ENCODE results near the gene SLC9A5. TPM values are rescaled to one million over a fixed set of nuclear protein-coding genes. Genes with fewer than 3 reads are reported as not detected.

The SLC9A5 gene
- total and polyA plus RNA-seq, 2 donors (not counting 3 experiments of a cell fraction or from before 2014, with no cell fraction given) = 2.7 to 2.8 TPM

DNA sequence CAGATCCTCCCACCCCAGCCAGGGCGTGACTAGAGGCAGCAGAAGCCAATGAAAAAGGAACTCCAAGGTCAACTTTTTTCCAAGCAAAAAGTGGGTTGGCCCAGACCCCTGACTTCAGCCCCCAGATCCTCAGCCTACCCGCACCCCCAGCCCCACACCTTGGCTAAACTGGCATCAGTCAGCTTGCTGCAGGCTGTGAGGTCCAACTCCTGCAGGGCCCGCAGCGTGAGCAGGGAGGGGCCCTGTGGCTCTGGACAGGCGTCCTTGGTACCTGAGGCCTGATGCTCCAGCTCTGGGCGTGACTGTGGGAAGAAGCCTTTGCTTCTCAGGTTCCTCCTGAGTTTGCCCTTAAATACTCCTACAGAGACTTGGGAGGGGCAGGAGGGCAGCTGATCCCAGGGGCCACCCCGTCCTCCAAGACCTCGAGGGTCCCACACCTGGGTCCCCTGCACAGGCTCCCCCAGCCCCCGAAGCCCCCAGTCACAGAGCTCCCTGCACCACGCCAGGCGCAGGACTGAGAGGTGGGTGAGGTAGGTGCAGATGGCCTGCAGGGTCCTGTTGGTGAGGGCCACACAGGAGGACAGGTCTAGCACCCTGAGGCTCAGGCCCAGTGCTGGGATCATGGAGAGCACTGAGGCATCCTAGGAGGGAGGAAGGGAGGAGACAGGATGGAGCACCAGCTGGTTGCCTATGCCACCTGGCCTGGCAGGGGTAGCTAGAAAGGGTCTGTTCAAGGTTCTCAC, 40.5 kb upstream of the SLC9A5 start:
- Histone ChIP-seq H3K79me2 (ENCODE audit: control insufficient read depth, insufficient read depth, low read length) (no peaks in the 10 kb centered on the region), H3K4me1 (ENCODE audit: control insufficient read depth, extremely low read depth, insufficient read depth, low read length) (peaks cover 5% of the 10 kb centered on the region), H2AFZ (ENCODE audit: low read depth, low read length) (no peak overlapping the region), H3K9me1 (replicated peaks; ENCODE audit: control insufficient read depth, extremely low read depth, insufficient read depth, low read length) (no peaks in the 10 kb centered on the region), H3K27me3 (ENCODE audit: control insufficient read depth in 2 of 2, insufficient read depth in 2 of 2, low read length in 2 of 2) (no peaks in the 10 kb centered on the region), H3K4me3 (replicated peaks in 1 of 3; ENCODE audit: insufficient read depth in 1 of 3, low read depth in 1 of 3, low read length in 3 of 3) (no peak overlapping the region), H3K27ac (ENCODE audit: insufficient read depth, low read depth, low read length) (no peak overlapping the region), H3K4me2 (ENCODE audit: insufficient read depth, low read length) (no peak overlapping the region), H3K36me3 (ENCODE audit: control insufficient read depth in 2 of 2, extremely low read depth in 1 of 2, insufficient read depth in 2 of 2, low read length in 2 of 2) (peaks cover 0 to 10% of the 10 kb centered on the region in 2 experiments), H3K9me3 (replicated peaks; ENCODE audit: control insufficient read depth, insufficient read depth, low read length) (no peaks in the 10 kb centered on the region), H3K9ac (replicated peaks; ENCODE audit: extremely low read depth, insufficient read depth, low read length) (no peak overlapping the region), H4K20me1 (replicated peaks; ENCODE audit: control insufficient read depth, extremely low read depth, insufficient read depth, low read length) (no peaks in the 10 kb centered on the region)
- BruUV-seq (replicated peaks) = no TSS peak
- no peak for DNase-seq (ENCODE audit: low read depth, low spot score)
- dilution Hi-C loops (cut with MboI; ENCODE audit: extremely low pct_ligation_motif_present, low sequenced_read_pairs) = no loop called here
- intact Hi-C loops (cut with micrococcal nuclease) = no loop called here
- CTCF ChIA-PET = interaction anchor here (0.8 to 1.9 kb wide), 4 partner anchors 9 to 53 kb away, joined by 3 to 10 read pairs (median 3); partner anchors contain the start of gene ELMO3
- FAIRE-seq = no peak
- TF ChIP-seq POLR2A (IDR thresholded peaks at IDR 0.05; ENCODE audit: low read depth, low read length) = no peak
- TF ChIP-seq JUN (IDR thresholded peaks at IDR 0.05; ENCODE audit: borderline replicate concordance, insufficient read depth, insufficient read length, low read depth) = no peak
- TF ChIP-seq, protein P1, sequence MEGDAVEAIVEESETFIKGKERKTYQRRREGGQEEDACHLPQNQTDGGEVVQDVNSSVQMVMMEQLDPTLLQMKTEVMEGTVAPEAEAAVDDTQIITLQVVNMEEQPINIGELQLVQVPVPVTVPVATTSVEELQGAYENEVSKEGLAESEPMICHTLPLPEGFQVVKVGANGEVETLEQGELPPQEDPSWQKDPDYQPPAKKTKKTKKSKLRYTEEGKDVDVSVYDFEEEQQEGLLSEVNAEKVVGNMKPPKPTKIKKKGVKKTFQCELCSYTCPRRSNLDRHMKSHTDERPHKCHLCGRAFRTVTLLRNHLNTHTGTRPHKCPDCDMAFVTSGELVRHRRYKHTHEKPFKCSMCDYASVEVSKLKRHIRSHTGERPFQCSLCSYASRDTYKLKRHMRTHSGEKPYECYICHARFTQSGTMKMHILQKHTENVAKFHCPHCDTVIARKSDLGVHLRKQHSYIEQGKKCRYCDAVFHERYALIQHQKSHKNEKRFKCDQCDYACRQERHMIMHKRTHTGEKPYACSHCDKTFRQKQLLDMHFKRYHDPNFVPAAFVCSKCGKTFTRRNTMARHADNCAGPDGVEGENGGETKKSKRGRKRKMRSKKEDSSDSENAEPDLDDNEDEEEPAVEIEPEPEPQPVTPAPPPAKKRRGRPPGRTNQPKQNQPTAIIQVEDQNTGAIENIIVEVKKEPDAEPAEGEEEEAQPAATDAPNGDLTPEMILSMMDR (IDR thresholded peaks at IDR 0.05; ENCODE audit: extremely low read depth in 1 of 2, insufficient read depth in 1 of 2, low read depth in 1 of 2, low read length in 2 of 2) = no peak
- TF ChIP-seq GATA2 (IDR thresholded peaks at IDR 0.05; ENCODE audit: insufficient read depth, insufficient read length, low read depth, low read length) = no peak
- no peak for TF ChIP-seq MYC (IDR thresholded peaks at IDR 0.05; ENCODE audit: low read depth, low read length)
- TF ChIP-seq, protein P2, sequence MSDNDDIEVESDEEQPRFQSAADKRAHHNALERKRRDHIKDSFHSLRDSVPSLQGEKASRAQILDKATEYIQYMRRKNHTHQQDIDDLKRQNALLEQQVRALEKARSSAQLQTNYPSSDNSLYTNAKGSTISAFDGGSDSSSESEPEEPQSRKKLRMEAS (IDR thresholded peaks at IDR 0.05; ENCODE audit: insufficient read depth, insufficient read length) = no peak
- POLR2A ChIA-PET = no interaction called here

All from endothelial cell of umbilical vein (primary cell).